T-cell (primary cell): Measurements from ENCODE around the gene AMPD3. TPM values are rescaled to one million over a fixed set of nuclear protein-coding genes. Genes with fewer than 3 reads are reported as not detected.

ENCODE experiments used
- ATAC-seq, 4 experiments: fragments of 200-7000 bp in 3 of 4; fragments of 150-1000 bp in 1 of 4; cut with Tn5 transposase; replicated peaks in 1 of 4; 1 replicate in 3 of 4; 2 replicates in 1 of 4; pipeline ENCODE4 v1.10.0; 2021; ENCODE audit warnings: moderate library complexity in 3 of 4, mild to moderate bottlenecking in 2 of 4, moderate number of reproducible peaks in 1 of 4
- CTCF ChIA-PET, 2 donors: fragments of 300-600 bp; sonication (Branson Sonifier 250); formaldehyde crosslinking; loops; one replicate each; lab custom pipeline; 2022; ENCODE audit warnings: antibody characterized with exemption in 2 of 2; lab: Charles Lee
- POLR2A ChIA-PET, 2 donors: fragments of 300-600 bp; sonication (Branson Sonifier 250); formaldehyde crosslinking; loops; one replicate each; lab custom pipeline; 2022; ENCODE audit warnings: antibody characterized with exemption in 2 of 2; lab: Charles Lee
- DNase-seq, 35 experiments: peaks; one replicate each; pipeline versions ENCODE4 v3.0.0 to v3.0.0-alpha.2; 2013 to 2023
- H3K27ac ChIP-seq: one replicate; pipeline ENCODE4 v1.5.1; 2013; ENCODE audit warnings: low read length
- H3K27me3 ChIP-seq, 2 experiments: replicated peaks in 1 of 2; 1 replicate in 1 of 2; 2 replicates in 1 of 2; pipeline versions ENCODE4 v1.6.1 to v1.7.0; 2013; ENCODE audit warnings: low read length in 1 of 2, mixed read lengths in 1 of 2; ENCODE audit not compliant: control insufficient read depth in 2 of 2, insufficient read depth in 2 of 2; ENCODE audit errors: extremely low read depth in 1 of 2
- H3K36me3 ChIP-seq, 2 donors: 1 replicate in 1 of 2; 2 replicates in 1 of 2; pipeline versions ENCODE4 v1.6.1 to v1.7.0; 2013; ENCODE audit warnings: low read length in 1 of 2; ENCODE audit not compliant: control insufficient read depth in 2 of 2, insufficient read depth in 1 of 2; ENCODE audit errors: extremely low read depth in 1 of 2
- H3K4me1 ChIP-seq, 2 experiments: 1 replicate in 1 of 2; 2 replicates in 1 of 2; pipeline versions ENCODE4 v1.6.1 to v1.7.0; 2013; ENCODE audit warnings: low read length in 2 of 2, mixed read lengths in 1 of 2; ENCODE audit not compliant: insufficient read depth in 2 of 2, control insufficient read depth in 1 of 2; ENCODE audit errors: extremely low read depth in 1 of 2
- H3K4me3 ChIP-seq, 2 donors: 1 replicate in 1 of 2; 2 replicates in 1 of 2; pipeline versions ENCODE4 v1.5.1 to v1.7.0; 2013; ENCODE audit warnings: mild to moderate bottlenecking in 2 of 2, low read length in 1 of 2, moderate library complexity in 1 of 2; ENCODE audit not compliant: control insufficient read depth in 1 of 2; ENCODE audit errors: extremely low read depth in 1 of 2
- H3K9me3 ChIP-seq: 2 replicates; pipeline ENCODE4 v1.7.0; 2013
- H3K27ac Mint-ChIP-seq, 2 donors: one replicate each; pipeline ENCODE4 v1.8.0; 2020 to 2021; ENCODE audit warnings: mild to moderate bottlenecking in 2 of 2, mixed read lengths in 2 of 2
- H3K27me3 Mint-ChIP-seq, 2 donors: one replicate each; pipeline ENCODE4 v1.8.0; 2021 to 2022; ENCODE audit warnings: mixed read lengths in 2 of 2
- H3K36me3 Mint-ChIP-seq: one replicate; pipeline ENCODE4 v1.8.0; 2021; ENCODE audit warnings: mixed read lengths
- H3K4me1 Mint-ChIP-seq, 3 donors: one replicate each; pipeline ENCODE4 v1.8.0; 2020 to 2022; ENCODE audit warnings: mixed read lengths in 3 of 3, mild to moderate bottlenecking in 1 of 3
- H3K4me3 Mint-ChIP-seq, 3 donors: one replicate each; pipeline ENCODE4 v1.8.0; 2020 to 2022; ENCODE audit warnings: mild to moderate bottlenecking in 3 of 3, mixed read lengths in 3 of 3, moderate library complexity in 3 of 3
- H3K9me3 Mint-ChIP-seq, 3 donors: one replicate each; pipeline ENCODE4 v1.8.0; 2020 to 2022; ENCODE audit warnings: mixed read lengths in 3 of 3
- WGBS: methylation state at CpG from one replicate; pipeline ENCODE4 v1.1.5; 2013; ENCODE audit warnings: missing lambda C conversion rate; ENCODE audit not compliant: insufficient coverage; 5-methylcytosine and 5-hydroxymethylcytosine counted together
- total RNA-seq, 35 experiments: library from RNA in 6 of 35; stranded (reverse) in 6 of 35; fragments of 120-200 nt in 1 of 35; gene quantifications; one replicate each; pipeline versions ENCODE4 v1.2.1 to v1.2.4 and lab custom pipeline; 2013 to 2026

AMPD3 gene
- total RNA-seq, 5 donors from 2014 or later (not counting 1 experiment from before 2014, with no cell fraction given): 21.1 to 40.0 (median 26.0) TPM

GRCh38 chr11:10481560-10482349 is 26.7 kb downstream of the AMPD3 start:
- Mint-ChIP-seq H3K36me3 (peaks cover 54% of the 10 kb centered on the region), H3K9me3 (no peaks in the 10 kb centered on the region), H3K4me3 (no peak overlapping the region), H3K4me1 (peaks cover 5 to 11% (median 10%) of the 10 kb centered on the region in 3 donors), H3K27me3 (no peaks in the 10 kb centered on the region), H3K27ac (no peak overlapping the region)
- DNase-seq (peak in 1 of 35 experiments; percentile 17), ATAC-seq (no peak)
- Histone ChIP-seq H3K27me3 (no peaks in the 10 kb centered on the region), H3K36me3 (peaks cover 21 to 71% of the 10 kb centered on the region in 2 donors), H3K9me3 (no peaks in the 10 kb centered on the region), H3K27ac (no peak overlapping the region), H3K4me1 (peaks cover 0 to 3% of the 10 kb centered on the region in 2 experiments), H3K4me3 (no peak overlapping the region)
- ChIA-PET CTCF (interaction anchor here in 1 of 2 donors (0.5 kb wide), 1 partner anchor 1569 kb away, joined by 3 read pairs; no protein-coding TSS in a partner anchor), POLR2A (no interaction called here)
- 97% methylated on average over 11 of the region's 16 CpGs for WGBS

GRCh38 chr11:10483174-10483573 is 28.1 kb downstream of the AMPD3 start:
- no peak overlapping the region for H3K4me3 ChIP-seq
- H3K4me1 Mint-ChIP-seq: peaks cover 5 to 11% (median 8%) of the 10 kb centered on the region in 3 donors
- H3K27ac ChIP-seq: no peak overlapping the region
- H3K9me3 ChIP-seq: no peaks in the 10 kb centered on the region
- no peaks in the 10 kb centered on the region for H3K27me3 ChIP-seq
- WGBS: 100% methylated on average over 1 of the region's 1 CpG
- no peak for ATAC-seq
- H3K36me3 ChIP-seq: peaks cover 16 to 75% of the 10 kb centered on the region in 2 donors
- no peaks in the 10 kb centered on the region for H3K4me1 ChIP-seq
- POLR2A ChIA-PET: interaction anchor here in 1 of 2 donors (0.6 kb wide), 2 partner anchors 19 to 1162 kb away, joined by 3 to 6 read pairs; no protein-coding TSS in a partner anchor
- H3K27me3 Mint-ChIP-seq: no peaks in the 10 kb centered on the region
- H3K36me3 Mint-ChIP-seq: peaks cover 61% of the 10 kb centered on the region
- no peak overlapping the region for H3K4me3 Mint-ChIP-seq
- CTCF ChIA-PET: no interaction called here
- peak in 1 of 35 experiments; percentile 1 for DNase-seq
- H3K27ac Mint-ChIP-seq: no peak overlapping the region
- H3K9me3 Mint-ChIP-seq: no peaks in the 10 kb centered on the region

GRCh38 chr11:10483584-10483983 is 28.5 kb downstream of the AMPD3 start:
- Mint-ChIP-seq H3K27ac (no peak overlapping the region), H3K36me3 (peaks cover 59% of the 10 kb centered on the region), H3K9me3 (no peaks in the 10 kb centered on the region), H3K27me3 (no peaks in the 10 kb centered on the region), H3K4me1 (peaks cover 9 to 14% (median 9%) of the 10 kb centered on the region in 3 donors), H3K4me3 (no peak overlapping the region)
- CTCF ChIA-PET: no interaction called here
- ATAC-seq (no peak), DNase-seq (peak in 1 of 35 experiments; percentile 5)
- Histone ChIP-seq H3K27ac (no peak overlapping the region), H3K4me3 (no peak overlapping the region), H3K9me3 (no peaks in the 10 kb centered on the region), H3K36me3 (peaks cover 16 to 74% of the 10 kb centered on the region in 2 donors), H3K27me3 (no peaks in the 10 kb centered on the region), H3K4me1 (peaks cover 0 to under 1% of the 10 kb centered on the region in 2 experiments)
- POLR2A ChIA-PET: interaction anchor here in 1 of 2 donors (0.5 to 0.6 kb wide), 3 partner anchors 18 to 1162 kb away, joined by 3 to 9 read pairs (median 6); no protein-coding TSS in a partner anchor
- WGBS: 72% methylated on average over 3 of the region's 3 CpGs

GRCh38 chr11:10484461-10485180 is 29.6 kb downstream of the AMPD3 start:
- ChIA-PET POLR2A (interaction anchor here in 1 of 2 donors (0.5 to 0.6 kb wide), 2 partner anchors 21 to 324 kb away, joined by 3 read pairs; no protein-coding TSS in a partner anchor), CTCF (no interaction called here)
- Histone ChIP-seq H3K9me3 (no peaks in the 10 kb centered on the region), H3K4me3 (no peak overlapping the region), H3K27ac (no peak overlapping the region), H3K36me3 (peaks cover 18 to 80% of the 10 kb centered on the region in 2 donors), H3K27me3 (no peaks in the 10 kb centered on the region), H3K4me1 (peaks cover 0 to 8% of the 10 kb centered on the region in 2 experiments)
- Mint-ChIP-seq H3K4me1 (peaks cover 11 to 16% (median 11%) of the 10 kb centered on the region in 3 donors), H3K9me3 (no peaks in the 10 kb centered on the region), H3K27ac (no peak overlapping the region), H3K36me3 (peaks cover 59% of the 10 kb centered on the region), H3K27me3 (no peaks in the 10 kb centered on the region), H3K4me3 (no peak overlapping the region)
- WGBS: 90% methylated on average over 11 of the region's 16 CpGs
- DNase-seq: peak in 1 of 35 experiments; percentile 7
- ATAC-seq: no peak

- Mint-ChIP-seq H3K4me1 (peaks cover 10 to 16% (median 11%) of the 10 kb centered on the region in 3 donors), H3K36me3 (peaks cover 65% of the 10 kb centered on the region), H3K9me3 (no peaks in the 10 kb centered on the region), H3K4me3 (no peak overlapping the region), H3K27me3 (no peaks in the 10 kb centered on the region), H3K27ac (no peak overlapping the region)
- ATAC-seq: no peak
- Histone ChIP-seq H3K27ac (no peak overlapping the region), H3K36me3 (peaks cover 19 to 89% of the 10 kb centered on the region in 2 donors), H3K4me1 (peaks cover 0 to 8% of the 10 kb centered on the region in 2 experiments), H3K27me3 (no peaks in the 10 kb centered on the region), H3K9me3 (no peaks in the 10 kb centered on the region), H3K4me3 (no peak overlapping the region)
- 50% methylated on average over 2 of the region's 2 CpGs for WGBS
- peak in 1 of 35 experiments; percentile 10 for DNase-seq
- ChIA-PET POLR2A (interaction anchor here in 1 of 2 donors (0.6 kb wide), 1 partner anchor 22 kb away, joined by 3 read pairs; no protein-coding TSS in a partner anchor), CTCF (no interaction called here)
Measured at GRCh38 chr11:10485646-10486045, 30.6 kb downstream of the AMPD3 start.
